Right lobe of liver (tissue), 6 donors: ENCODE measurements around the gene GABRA4. TPM values are rescaled to one million over a fixed set of nuclear protein-coding genes. Genes with fewer than 3 reads are reported as not detected.

Source experiments
- ATAC-seq, 4 donors: fragments of 200-7000 bp; cut with Tn5 transposase; one replicate each; pipeline ENCODE4 v1.9.1; 2020; ENCODE audit warnings: mild to moderate bottlenecking in 4 of 4, moderate library complexity in 4 of 4
- DNase-seq, 3 donors: peaks; one replicate each; pipeline ENCODE4 v3.0.0-alpha.2; 2020
- H3K27ac ChIP-seq, 3 donors: fragments of 200-600 bp; one replicate each; pipeline ENCODE4 v1.8.0; 2022
- H3K27me3 ChIP-seq, 2 donors: fragments of 200-600 bp; one replicate each; pipeline ENCODE4 v1.8.0; 2022
- H3K36me3 ChIP-seq, 4 donors: fragments of 200-600 bp; sonication (generic) in 1 of 4; one replicate each; pipeline versions ENCODE4 v1.5.1 to v1.8.0; 2017 to 2022; ENCODE audit warnings: control low read depth in 1 of 4
- H3K4me1 ChIP-seq, 4 donors: fragments of 200-600 bp; sonication (generic) in 1 of 4; one replicate each; pipeline versions ENCODE4 v1.5.1 to v1.8.0; 2017 to 2022; ENCODE audit warnings: control low read depth in 1 of 4
- H3K4me3 ChIP-seq, 3 donors: fragments of 200-600 bp; one replicate each; pipeline ENCODE4 v1.8.0; 2022
- H3K9me3 ChIP-seq, 4 donors: fragments of 200-600 bp; sonication (generic) in 1 of 4; one replicate each; pipeline versions ENCODE4 v1.5.1 to v1.8.0; 2017 to 2022; ENCODE audit warnings: control low read depth in 1 of 4
- CTCF ChIP-seq, 4 donors: fragments of 200-600 bp in 3 of 4; fragments of 450-650 bp in 1 of 4; IDR thresholded peaks; one replicate each; pipeline versions ENCODE4 v1.5.1 to v1.8.0; 2016 to 2022; ENCODE audit warnings: antibody characterized with exemption in 4 of 4, mild to moderate bottlenecking in 2 of 4
- POLR2A ChIP-seq: fragments of 450-650 bp; IDR thresholded peaks from one replicate; pipeline ENCODE4 v1.6.1; 2017; ENCODE audit warnings: antibody characterized with exemption, mild to moderate bottlenecking
- WGBS: methylation state at CpG from one replicate; pipeline ENCODE4 v1.1.6; 2018; ENCODE audit warnings: low coverage, low lambda C conversion rate; ENCODE audit not compliant: insufficient coverage; ENCODE audit errors: missing lambda C conversion rate; 5-methylcytosine and 5-hydroxymethylcytosine counted together
- intact Hi-C, 2 donors: fragments of 100-400 bp; cut with DNase I; formaldehyde crosslinking; loops; one replicate each; pipeline versions ENCODE4 v1.11.2 to v1.14.1; 2022
- total RNA-seq, 6 experiments: library from RNA; depleted of rRNA in 2 of 6; stranded (reverse); fragments of >200 nt in 2 of 6; fragmentation: NEBNext Ultra II Directional in 3 of 6; extraction: Animal tissue kit (Norgen Biotek cat#: 25700) in 3 of 6; gene quantifications; one replicate each; pipeline versions ENCODE4 v1.1.0 to v1.2.4, GENCODE V29; 2016 to 2023
- donor health status: DM: no; HTN: yes; CAD: no.
- donor health status: DM: no; HTN: no; CAD: no.
- donor health status: DM: no; HTN: no; CAD: no.
- donor health status: DM: no; HTN: yes; CAD: no.
- donor health status: DM: no; HTN: yes; CAD: no.

Gene GABRA4
- total RNA-seq, 6 experiments from 2014 or later, result 0.12 TPM; not detected in 5

GRCh38 chr4:46900082-46900481, 93.3 kb downstream of the GABRA4 start:
- Histone ChIP-seq H3K4me1 (no peaks in the 10 kb centered on the region), H3K27me3 (no peaks in the 10 kb centered on the region), H3K4me3 (no peak overlapping the region), H3K27ac (no peak overlapping the region), H3K9me3 (no peaks in the 10 kb centered on the region), H3K36me3 (no peaks in the 10 kb centered on the region)
- ATAC-seq (no peak), DNase-seq (no peak)
- 50% methylated on average over 1 of the region's 1 CpG for WGBS
- TF ChIP-seq CTCF (IDR thresholded peaks at IDR 0.05) (no peak), POLR2A (no peak)
- intact Hi-C loops, result no loop called here

GRCh38 chr4:46894826-46895225, 98.6 kb downstream of the GABRA4 start:
- TF ChIP-seq POLR2A (no peak), CTCF (IDR thresholded peaks at IDR 0.05) (no peak)
- intact Hi-C loops, result no loop called here
- DNase-seq (no peak), ATAC-seq (no peak)
- H3K4me3 ChIP-seq, result no peak overlapping the region
- 18% methylated on average over 5 of the region's 5 CpGs for WGBS
- no peaks in the 10 kb centered on the region for H3K36me3 ChIP-seq
- no peak overlapping the region for H3K27ac ChIP-seq
- H3K27me3 ChIP-seq, result no peaks in the 10 kb centered on the region
- H3K9me3 ChIP-seq, result no peaks in the 10 kb centered on the region
- H3K4me1 ChIP-seq, result no peaks in the 10 kb centered on the region

GRCh38 chr4:46890056-46890455, 103.3 kb downstream of the GABRA4 start:
- TF ChIP-seq CTCF (IDR thresholded peaks at IDR 0.05) (no peak), POLR2A (no peak)
- no peak overlapping the region for H3K27ac ChIP-seq
- 48% methylated on average over 2 of the region's 2 CpGs for WGBS
- H3K9me3 ChIP-seq, result no peaks in the 10 kb centered on the region
- ATAC-seq, result no peak
- no peaks in the 10 kb centered on the region for H3K36me3 ChIP-seq
- intact Hi-C loops, result no loop called here
- H3K4me1 ChIP-seq, result no peaks in the 10 kb centered on the region
- DNase-seq, result no peak
- H3K27me3 ChIP-seq, result no peaks in the 10 kb centered on the region
- H3K4me3 ChIP-seq, result no peak overlapping the region

GRCh38 chr4:46889410-46889809, 104.0 kb downstream of the GABRA4 start:
- H3K9me3 ChIP-seq, result no peaks in the 10 kb centered on the region
- no peaks in the 10 kb centered on the region for H3K36me3 ChIP-seq
- intact Hi-C loops, result no loop called here
- no peak for DNase-seq
- TF ChIP-seq CTCF (IDR thresholded peaks at IDR 0.05), result no peak
- TF ChIP-seq POLR2A, result no peak
- 16% methylated on average over 2 of the region's 2 CpGs for WGBS
- H3K27ac ChIP-seq, result no peak overlapping the region
- peak in 1 of 4 donors; percentile 34 for ATAC-seq
- no peaks in the 10 kb centered on the region for H3K4me1 ChIP-seq
- H3K4me3 ChIP-seq, result no peak overlapping the region
- H3K27me3 ChIP-seq, result no peaks in the 10 kb centered on the region

- TF ChIP-seq CTCF (IDR thresholded peaks at IDR 0.05), result peak in 2 of 4 donors; percentile 19 to 28
- TF ChIP-seq POLR2A, result no peak
- Histone ChIP-seq H3K27me3 (no peaks in the 10 kb centered on the region), H3K4me3 (no peak overlapping the region), H3K4me1 (no peaks in the 10 kb centered on the region), H3K36me3 (no peaks in the 10 kb centered on the region), H3K9me3 (no peaks in the 10 kb centered on the region), H3K27ac (no peak overlapping the region)
- DNase-seq, result no peak
- 21% methylated on average over 2 of the region's 2 CpGs for WGBS
- intact Hi-C loops, result no loop called here
- peak in 1 of 4 donors; percentile 48 for ATAC-seq
Observed at GRCh38 chr4:46886711-46887110, 106.7 kb downstream of the GABRA4 start.
